OCI-LY3 (cell line): ENCODE measurements around the gene STX4.

Experiments used
- H2AFZ ChIP-seq: fragments of 200-600, 300-600 bp; shearing (Covaris generic); 2 replicates; pipeline ENCODE4 v1.6.0; 2014; ENCODE audit warnings: antibody characterized with exemption, low read depth, low read length
- H3K27ac ChIP-seq: fragments of 200-600, 300-600 bp; sonication (generic); 2 replicates; pipeline ENCODE4 v1.5.1; 2014; ENCODE audit warnings: mild to moderate bottlenecking, low read length, moderate library complexity, mixed read lengths
- H3K27me3 ChIP-seq: fragments of 200-600, 300-600 bp; sonication (generic); 2 replicates; pipeline ENCODE4 v1.6.1; 2014; ENCODE audit warnings: low read depth, low read length, mixed read lengths
- H3K36me3 ChIP-seq: fragments of 200-600, 300-600 bp; sonication (generic); replicated peaks from 2 replicates; pipeline ENCODE3; 2014; ENCODE audit warnings: low read depth, low read length, mixed read lengths
- H3K4me1 ChIP-seq: fragments of 300-600, 200-600 bp; sonication (generic); 2 replicates; pipeline ENCODE4 v1.6.1; 2014; ENCODE audit warnings: low read length, mixed read lengths
- H3K4me2 ChIP-seq: fragments of 200-600, 300-600 bp; sonication (generic); 2 replicates; pipeline ENCODE4 v1.6.1; 2014; ENCODE audit warnings: low read length, mixed read lengths
- H3K4me3 ChIP-seq: fragments of 300-600, 200-600 bp; sonication (generic); 2 replicates; pipeline ENCODE4 v1.5.1; 2014; ENCODE audit warnings: antibody characterized with exemption, mild to moderate bottlenecking, low read length, moderate library complexity
- H3K79me2 ChIP-seq: fragments of 300-600, 200-600 bp; shearing (Covaris generic); 2 replicates; pipeline ENCODE4 v1.6.1; 2014; ENCODE audit warnings: mild to moderate bottlenecking, low read length, mixed read lengths
- H3K9ac ChIP-seq: fragments of 300-600, 200-600 bp; shearing (Covaris generic); 2 replicates; pipeline ENCODE4 v1.6.0; 2014; ENCODE audit warnings: mild to moderate bottlenecking, low read length, moderate library complexity
- H3K9me3 ChIP-seq: fragments of 200-600, 300-600 bp; shearing (Covaris generic); 2 replicates; pipeline ENCODE4 v1.6.1; 2014; ENCODE audit warnings: low read length, mixed read lengths; ENCODE audit not compliant: insufficient read depth
- H4K20me1 ChIP-seq: fragments of 200-600, 300-600 bp; sonication (generic); 2 replicates; pipeline ENCODE4 v1.6.1; 2016; ENCODE audit warnings: low read length, mixed read lengths; ENCODE audit not compliant: insufficient read depth
- CTCF ChIP-seq: fragments of 200-600, 300-600 bp; sonication (generic); IDR thresholded peaks from 2 replicates; pipeline ENCODE4 v1.5.1; 2014; ENCODE audit warnings: antibody characterized with exemption, low read length, low read depth
- EZH2phosphoT487 ChIP-seq: fragments of 200-600 bp; shearing (Covaris generic); IDR thresholded peaks from 2 replicates; pipeline ENCODE4 v1.6.1; 2018; ENCODE audit warnings: antibody characterized with exemption, mixed run types, low read depth

STX4 gene

GRCh38 chr16:31025339-31025738 lies 8.0 kb upstream of the STX4 start:
- Histone ChIP-seq H3K36me3 (no peaks in the 10 kb centered on the region), H3K4me1 (peaks cover 2% of the 10 kb centered on the region; the same call in 1 of the 2 replicates), H2AFZ (peak overlapping the region; percentile 15; the same call in 1 of the 2 replicates), H4K20me1 (no peaks in the 10 kb centered on the region), H3K4me2 (no peak overlapping the region), H3K27ac (no peak overlapping the region), H3K9ac (no peak overlapping the region), H3K79me2 (no peaks in the 10 kb centered on the region), H3K9me3 (no peaks in the 10 kb centered on the region), H3K4me3 (no peak overlapping the region), H3K27me3 (no peaks in the 10 kb centered on the region)
- no peak for TF ChIP-seq CTCF
- TF ChIP-seq EZH2phosphoT487, result no peak

GRCh38 chr16:31029272-31029671 lies 4.1 kb upstream of the STX4 start:
- Histone ChIP-seq H4K20me1 (0 out of 2 replicates have a peak, but pooled peaks cover under 1% of the 10 kb centered on the region), H3K9ac (no peak overlapping the region), H3K4me3 (no peak overlapping the region), H3K36me3 (no peaks in the 10 kb centered on the region), H2AFZ (no peak overlapping the region), H3K4me1 (peaks cover 11% of the 10 kb centered on the region), H3K27me3 (no peaks in the 10 kb centered on the region), H3K27ac (no peak overlapping the region), H3K9me3 (no peaks in the 10 kb centered on the region), H3K4me2 (no peak overlapping the region), H3K79me2 (no peaks in the 10 kb centered on the region; the same call in 1 of the 2 replicates)
- TF ChIP-seq EZH2phosphoT487 (no peak), CTCF (no peak)

GRCh38 chr16:31031276-31031675 lies 2.1 kb upstream of the STX4 start:
- H3K4me2 ChIP-seq, result no peak overlapping the region
- TF ChIP-seq CTCF, result no peak
- TF ChIP-seq EZH2phosphoT487, result no peak
- H3K36me3 ChIP-seq, result no peaks in the 10 kb centered on the region

DNA sequence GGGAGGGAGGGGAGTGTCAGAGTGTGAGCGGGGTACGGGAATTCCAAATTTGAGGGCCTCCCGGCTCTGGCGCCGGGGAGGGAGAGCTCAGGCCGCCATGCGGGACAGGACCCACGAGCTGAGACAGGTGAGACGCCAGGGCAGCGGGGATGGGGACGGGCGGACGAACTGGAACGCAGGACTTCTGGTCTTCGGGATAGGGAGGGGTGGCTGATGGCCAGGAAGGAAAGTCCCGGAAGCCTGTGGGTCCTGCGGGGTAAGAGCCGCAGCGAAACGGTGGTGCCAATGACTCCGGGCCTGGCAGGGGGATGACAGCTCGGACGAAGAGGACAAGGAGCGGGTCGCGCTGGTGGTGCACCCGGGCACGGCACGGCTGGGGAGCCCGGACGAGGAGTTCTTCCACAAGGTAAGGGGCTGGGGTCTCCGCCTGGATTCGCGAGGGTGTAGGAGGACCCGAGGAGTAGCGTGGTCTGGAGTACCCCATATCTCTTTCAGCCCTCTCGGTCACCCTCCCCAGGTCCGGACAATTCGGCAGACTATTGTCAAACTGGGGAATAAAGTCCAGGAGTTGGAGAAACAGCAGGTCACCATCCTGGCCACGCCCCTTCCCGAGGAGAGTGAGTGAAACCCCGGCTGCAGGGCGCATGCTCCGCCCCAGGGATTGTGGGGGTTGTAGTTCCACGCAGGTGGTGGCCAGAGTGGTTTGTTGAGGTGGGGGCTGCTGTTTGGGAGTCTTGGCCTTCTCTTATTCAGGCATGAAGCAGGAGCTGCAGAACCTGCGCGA lies 543 bp downstream of the STX4 start:
- Histone ChIP-seq H3K4me2 (peak overlapping the region; percentile 73), H4K20me1 (0 out of 2 replicates have a peak, but pooled peaks cover 4% of the 10 kb centered on the region), H3K79me2 (no peaks in the 10 kb centered on the region; the same call in 1 of the 2 replicates), H3K9ac (peak overlapping the region; percentile 73), H3K27ac (peak overlapping the region; percentile 35), H3K36me3 (no peaks in the 10 kb centered on the region), H3K9me3 (no peaks in the 10 kb centered on the region), H3K4me1 (peaks cover 15% of the 10 kb centered on the region), H3K4me3 (peak overlapping the region; percentile 92), H3K27me3 (no peaks in the 10 kb centered on the region), H2AFZ (peak overlapping the region; percentile 33; the same call in 1 of the 2 replicates)
- TF ChIP-seq EZH2phosphoT487, result no peak
- TF ChIP-seq CTCF, result no peak

More at GRCh38 chr16:31031276-31031675, 2.1 kb upstream of the STX4 start:
- 0 out of 2 replicates have a peak, but pooled peaks cover 4% of the 10 kb centered on the region for H4K20me1 ChIP-seq
- no peaks in the 10 kb centered on the region; the same call in 1 of the 2 replicates for H3K79me2 ChIP-seq
- no peaks in the 10 kb centered on the region for H3K9me3 ChIP-seq
- no peaks in the 10 kb centered on the region for H3K27me3 ChIP-seq
- peaks cover 15% of the 10 kb centered on the region for H3K4me1 ChIP-seq
- H3K27ac ChIP-seq, result no peak overlapping the region
- no peak overlapping the region for H3K9ac ChIP-seq
- H3K4me3 ChIP-seq, result no peak overlapping the region
- H2AFZ ChIP-seq, result no peak overlapping the region
